Endothelial cell of umbilical vein (primary cell): ENCODE results near the gene RNF10. TPM values are rescaled to one million over a fixed set of nuclear protein-coding genes. Genes with fewer than 3 reads are reported as not detected.

Experiments
- BruUV-seq: library from RNA; stranded (reverse); fragments of 400-500 nt; replicated peaks from 2 replicates; lab custom pipeline; 2021; lab: Mats Ljungman, UMichigan
- CTCF ChIA-PET: fragments of 300-600, 350-600 bp; sonication (Branson Sonifier 250); formaldehyde crosslinking; loops from one replicate; lab custom pipeline; 2021; ENCODE audit warnings: antibody characterized with exemption, inconsistent platforms; lab: Charles Lee
- POLR2A ChIA-PET: fragments of 300-600, 350-600 bp; sonication (Branson Sonifier 250); formaldehyde crosslinking; loops from one replicate; lab custom pipeline; 2021; ENCODE audit warnings: antibody characterized with exemption, inconsistent platforms; lab: Charles Lee
- DNase-seq: peaks from one replicate; pipeline ENCODE4 v3.0.0-alpha.2; 2011; ENCODE audit warnings: low read depth, low spot score
- FAIRE-seq: peaks from 2 replicates; lab custom pipeline; 2011; peaks lifted over from hg19 to GRCh38; lab: Jason Lieb, UNC
- H2AFZ ChIP-seq: 2 replicates; pipeline ENCODE4 v1.6.0; 2012; ENCODE audit warnings: low read depth, low read length, control low read depth, inconsistent platforms
- H3K27ac ChIP-seq: 2 replicates; pipeline ENCODE4 v1.5.1; 2011; ENCODE audit warnings: low read depth, mild to moderate bottlenecking, control low read depth, low read length, moderate library complexity; ENCODE audit not compliant: insufficient read depth
- H3K27me3 ChIP-seq, 2 experiments: 2 replicates each; pipeline versions ENCODE4 v1.6.0 to v1.6.1; 2011; ENCODE audit warnings: low read length in 2 of 2, mixed read lengths in 1 of 2; ENCODE audit not compliant: control insufficient read depth in 2 of 2, insufficient read depth in 2 of 2
- H3K36me3 ChIP-seq, 2 experiments: 2 replicates in 1 of 2; 3 replicates in 1 of 2; pipeline ENCODE4 v1.5.1; 2011; ENCODE audit warnings: low read length in 2 of 2, mild to moderate bottlenecking in 1 of 2, moderate library complexity in 1 of 2; ENCODE audit not compliant: control insufficient read depth in 2 of 2, insufficient read depth in 2 of 2; ENCODE audit errors: extremely low read depth in 1 of 2
- H3K4me1 ChIP-seq: 3 replicates; pipeline ENCODE4 v1.5.1; 2011; ENCODE audit warnings: mild to moderate bottlenecking, low read length; ENCODE audit not compliant: control insufficient read depth, insufficient read depth; ENCODE audit errors: extremely low read depth
- H3K4me2 ChIP-seq: 2 replicates; pipeline ENCODE4 v1.6.1; 2011; ENCODE audit warnings: low read length, control low read depth, mixed read lengths; ENCODE audit not compliant: insufficient read depth
- H3K4me3 ChIP-seq, 3 experiments: fragments of 200-600 bp in 1 of 3; sonication (generic), shearing (Covaris generic) in 1 of 3; replicated peaks in 1 of 3; 2 replicates each; pipeline ENCODE4 v1.5.1; 2011 to 2016; ENCODE audit warnings: control low read depth in 3 of 3, low read length in 3 of 3, mild to moderate bottlenecking in 2 of 3, inconsistent platforms in 1 of 3, low read depth in 1 of 3, moderate library complexity in 1 of 3; ENCODE audit not compliant: insufficient read depth in 1 of 3
- H3K79me2 ChIP-seq: 2 replicates; pipeline ENCODE4 v1.6.0; 2012; ENCODE audit warnings: low read length, inconsistent platforms; ENCODE audit not compliant: control insufficient read depth, insufficient read depth
- H3K9ac ChIP-seq: replicated peaks from 2 replicates; pipeline ENCODE3; 2011; ENCODE audit warnings: low read length, control low read depth; ENCODE audit not compliant: insufficient read depth; ENCODE audit errors: extremely low read depth
- H3K9me1 ChIP-seq: replicated peaks from 3 replicates; pipeline ENCODE4 v1.6.0; 2011; ENCODE audit warnings: mild to moderate bottlenecking, low read length; ENCODE audit not compliant: control insufficient read depth, insufficient read depth; ENCODE audit errors: extremely low read depth
- H3K9me3 ChIP-seq: replicated peaks from 2 replicates; pipeline ENCODE4 v1.5.1; 2012; ENCODE audit warnings: low read length, inconsistent platforms; ENCODE audit not compliant: control insufficient read depth, insufficient read depth
- H4K20me1 ChIP-seq: replicated peaks from 2 replicates; pipeline ENCODE3; 2011; ENCODE audit warnings: mild to moderate bottlenecking, low read length; ENCODE audit not compliant: control insufficient read depth, insufficient read depth; ENCODE audit errors: extremely low read depth
- CTCF ChIP-seq, 2 donors: IDR thresholded peaks; 1 replicate in 1 of 2; 2 replicates in 1 of 2; pipeline ENCODE4 v1.5.1; 2011; ENCODE audit warnings: low read length in 2 of 2, mild to moderate bottlenecking in 2 of 2, moderate library complexity in 2 of 2, control low read depth in 1 of 2, inconsistent platforms in 1 of 2, low read depth in 1 of 2; ENCODE audit not compliant: insufficient read depth in 1 of 2; ENCODE audit errors: extremely low read depth in 1 of 2
- EZH2 ChIP-seq: IDR thresholded peaks from 2 replicates; pipeline ENCODE4 v1.6.1; 2012; ENCODE audit warnings: borderline replicate concordance, low read depth, mild to moderate bottlenecking, moderate library complexity, low read length, inconsistent platforms; ENCODE audit not compliant: severe bottlenecking
- FOS ChIP-seq: IDR thresholded peaks from 2 replicates; pipeline ENCODE4 v1.6.1; 2011; ENCODE audit warnings: mild to moderate bottlenecking, low read length, moderate library complexity, borderline replicate concordance; ENCODE audit not compliant: insufficient read depth
- GATA2 ChIP-seq: IDR thresholded peaks from 2 replicates; pipeline ENCODE4 v1.7.0; 2011; ENCODE audit warnings: low read depth, mild to moderate bottlenecking, moderate library complexity, mixed read lengths, low read length; ENCODE audit not compliant: insufficient read length, insufficient read depth
- JUN ChIP-seq: IDR thresholded peaks from 2 replicates; pipeline ENCODE4 v1.6.1; 2011; ENCODE audit warnings: borderline replicate concordance, low read depth; ENCODE audit not compliant: insufficient read length, insufficient read depth
- MYC ChIP-seq: IDR thresholded peaks from one replicate; pipeline ENCODE4 v1.6.1; 2011; ENCODE audit warnings: mild to moderate bottlenecking, low read depth, low read length
- POLR2A ChIP-seq: IDR thresholded peaks from 2 replicates; pipeline ENCODE4 v1.6.1; 2012; ENCODE audit warnings: low read depth, mild to moderate bottlenecking, control low read depth, low read length
- POLR2AphosphoS5 ChIP-seq: IDR thresholded peaks from 2 replicates; pipeline ENCODE4 v1.6.1; 2012; ENCODE audit warnings: low read depth, mild to moderate bottlenecking, control low read depth, low read length, moderate library complexity; ENCODE audit not compliant: insufficient read depth
- dilution Hi-C: fragments of 300-500 bp; cut with MboI; formaldehyde crosslinking; loops from one replicate; pipeline ENCODE4 v1.15.0; 2019; ENCODE audit warnings: low sequenced_read_pairs; ENCODE audit not compliant: extremely low pct_ligation_motif_present
- intact Hi-C: fragments of 100-400 bp; cut with micrococcal nuclease; formaldehyde crosslinking; loops from one replicate; pipeline ENCODE4 v1.10.0; 2022
- polyA plus RNA-seq, 4 experiments: library from polyadenylated mRNA; depleted of rRNA in 3 of 4; stranded (reverse) in 3 of 4; unstranded in 1 of 4; fragments of >200 nt; gene quantifications; 2 replicates each; pipeline versions ENCODE4 v1.2.1 to v1.2.3, GENCODE V29; 2011 to 2012; ENCODE audit warnings: missing spikeins in 1 of 4
- total RNA-seq: library from RNA; stranded (reverse); gene quantifications from 2 replicates; pipeline ENCODE4 v1.2.3, GENCODE V29; 2021
- TF ChIP-seq, protein P1 (sequence below): IDR thresholded peaks from 2 replicates; pipeline ENCODE4 v1.6.1; 2011; ENCODE audit not compliant: insufficient read depth, insufficient read length

Gene RNF10
- total and polyA plus RNA-seq, 2 donors (not counting 3 experiments of a cell fraction or from before 2014, with no cell fraction given): 120 to 236 TPM

- no peak overlapping the region for H2AFZ ChIP-seq
- peaks cover 35 to 56% of the 10 kb centered on the region in 2 experiments for H3K36me3 ChIP-seq
- no peaks in the 10 kb centered on the region for H3K9me1 ChIP-seq
- no TSS peak for BruUV-seq
- DNase-seq: no peak
- H3K27me3 ChIP-seq: no peaks in the 10 kb centered on the region
- intact Hi-C loops (no loop called here), dilution Hi-C loops (no loop called here)
- POLR2A ChIA-PET: no interaction called here
- peaks cover 2% of the 10 kb centered on the region for H3K79me2 ChIP-seq
- no peak overlapping the region for H3K4me2 ChIP-seq
- TF ChIP-seq JUN (no peak), GATA2 (no peak), EZH2 (no peak), MYC (no peak), POLR2A (no peak), FOS (no peak), CTCF (IDR thresholded peaks at IDR 0.05; ENCODE audit: extremely low read depth in 1 of 2, insufficient read depth in 1 of 2, low read depth in 1 of 2, low read length in 2 of 2) (no peak), POLR2AphosphoS5 (no peak)
- TF ChIP-seq, protein P1, sequence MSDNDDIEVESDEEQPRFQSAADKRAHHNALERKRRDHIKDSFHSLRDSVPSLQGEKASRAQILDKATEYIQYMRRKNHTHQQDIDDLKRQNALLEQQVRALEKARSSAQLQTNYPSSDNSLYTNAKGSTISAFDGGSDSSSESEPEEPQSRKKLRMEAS: no peak
- no peaks in the 10 kb centered on the region for H3K4me1 ChIP-seq
- no peak overlapping the region for H3K27ac ChIP-seq
- CTCF ChIA-PET: no interaction called here
- H3K9ac ChIP-seq: no peak overlapping the region
- no peaks in the 10 kb centered on the region for H3K9me3 ChIP-seq
- no peak overlapping the region for H3K4me3 ChIP-seq
- no peak for FAIRE-seq
- H4K20me1 ChIP-seq: no peaks in the 10 kb centered on the region
These were observed 39.4 kb downstream of the RNF10 start for GRCh38 chr12:120573560-120573959.
